A673 (cell line): ENCODE data around the gene FCN1.

Experiments
- CTCF ChIP-seq: fragments of 300-800, 200-600 bp; sonication (generic); conservative IDR thresholded peaks from 2 replicates; pipeline ENCODE4 v1.5.1; 2017; ENCODE audit warnings: low read depth, mild to moderate bottlenecking, antibody characterized with exemption, low read length, moderate library complexity, mixed read lengths
- EZH2 ChIP-seq: fragments of 200-600 bp; sonication (generic); IDR thresholded peaks from 2 replicates; pipeline ENCODE4 v1.6.1; 2017; ENCODE audit warnings: borderline replicate concordance, low read depth, mild to moderate bottlenecking, mixed read lengths, antibody characterized with exemption, low read length; ENCODE audit not compliant: poor library complexity, severe bottlenecking

GRCh38 chr9:134944351-134944802 lies 26.7 kb upstream of the FCN1 start:
- TF ChIP-seq CTCF (no peak), EZH2 (no peak)
